Breast epithelium (tissue), 4 donors: Measurements from ENCODE around the gene MORN1. TPM values are rescaled to one million over a fixed set of nuclear protein-coding genes. Genes with fewer than 3 reads are reported as not detected.

ENCODE experiments used
- DNase-seq, 2 donors: peaks; one replicate each; pipeline ENCODE4 v3.0.0-alpha.2; 2019; ENCODE audit warnings: low spot score in 2 of 2
- H3K27ac ChIP-seq, 2 donors: fragments of 200-600 bp; sonication (generic) in 1 of 2; one replicate each; pipeline ENCODE4 v1.5.1; 2016 to 2019; ENCODE audit warnings: mild to moderate bottlenecking in 1 of 2
- H3K27me3 ChIP-seq, 2 donors: fragments of 200-600 bp; sonication (generic) in 1 of 2; one replicate each; pipeline versions ENCODE4 v1.5.1 to v1.6.0; 2017 to 2019; ENCODE audit warnings: control low read depth in 1 of 2, mild to moderate bottlenecking in 1 of 2
- H3K36me3 ChIP-seq: fragments of 200-600 bp; one replicate; pipeline ENCODE4 v1.5.1; 2019
- H3K4me1 ChIP-seq, 2 donors: fragments of 200-600 bp; sonication (generic); one replicate each; pipeline ENCODE4 v1.5.1; 2016 to 2019; ENCODE audit warnings: control low read depth in 1 of 2
- H3K4me3 ChIP-seq, 3 donors: fragments of 200-600 bp; sonication (generic); 1 replicate in 2 of 3; 2 replicates in 1 of 3; pipeline ENCODE4 v1.5.1; 2016 to 2019; ENCODE audit warnings: mild to moderate bottlenecking in 3 of 3, moderate library complexity in 2 of 3
- H3K9me3 ChIP-seq, 2 donors: fragments of 200-600 bp; sonication (generic) in 1 of 2; one replicate each; pipeline ENCODE4 v1.5.1; 2016 to 2019; ENCODE audit warnings: control low read depth in 1 of 2
- CTCF ChIP-seq, 3 donors: fragments of 450-650 bp; IDR thresholded peaks; one replicate each; pipeline ENCODE4 v1.5.1; 2016 to 2017; ENCODE audit warnings: antibody characterized with exemption in 3 of 3, mild to moderate bottlenecking in 3 of 3, moderate library complexity in 3 of 3
- POLR2A ChIP-seq: fragments of 450-650 bp; IDR thresholded peaks from one replicate; pipeline ENCODE4 v1.6.1; 2016; ENCODE audit warnings: antibody characterized with exemption, mild to moderate bottlenecking, moderate library complexity
- POLR2AphosphoS5 ChIP-seq, 3 donors: sonication (generic); formaldehyde crosslinking; IDR thresholded peaks; one replicate each; pipeline ENCODE4 v1.6.1; 2017; ENCODE audit warnings: antibody characterized with exemption in 3 of 3
- intact Hi-C: fragments of 100-400 bp; cut with DNase I; formaldehyde crosslinking; loops from one replicate; pipeline ENCODE4 v1.15.1; 2023; ENCODE audit warnings: low total_unique reads
- total RNA-seq, 3 donors: library from RNA; depleted of rRNA; stranded (reverse); fragments of >200 nt; gene quantifications; one replicate each; pipeline ENCODE4 v1.1.0, GENCODE V29; 2016

The MORN1 gene
- total RNA-seq, 3 donors from 2014 or later = 4.0 to 18.1 (median 17.7) TPM

DNA sequence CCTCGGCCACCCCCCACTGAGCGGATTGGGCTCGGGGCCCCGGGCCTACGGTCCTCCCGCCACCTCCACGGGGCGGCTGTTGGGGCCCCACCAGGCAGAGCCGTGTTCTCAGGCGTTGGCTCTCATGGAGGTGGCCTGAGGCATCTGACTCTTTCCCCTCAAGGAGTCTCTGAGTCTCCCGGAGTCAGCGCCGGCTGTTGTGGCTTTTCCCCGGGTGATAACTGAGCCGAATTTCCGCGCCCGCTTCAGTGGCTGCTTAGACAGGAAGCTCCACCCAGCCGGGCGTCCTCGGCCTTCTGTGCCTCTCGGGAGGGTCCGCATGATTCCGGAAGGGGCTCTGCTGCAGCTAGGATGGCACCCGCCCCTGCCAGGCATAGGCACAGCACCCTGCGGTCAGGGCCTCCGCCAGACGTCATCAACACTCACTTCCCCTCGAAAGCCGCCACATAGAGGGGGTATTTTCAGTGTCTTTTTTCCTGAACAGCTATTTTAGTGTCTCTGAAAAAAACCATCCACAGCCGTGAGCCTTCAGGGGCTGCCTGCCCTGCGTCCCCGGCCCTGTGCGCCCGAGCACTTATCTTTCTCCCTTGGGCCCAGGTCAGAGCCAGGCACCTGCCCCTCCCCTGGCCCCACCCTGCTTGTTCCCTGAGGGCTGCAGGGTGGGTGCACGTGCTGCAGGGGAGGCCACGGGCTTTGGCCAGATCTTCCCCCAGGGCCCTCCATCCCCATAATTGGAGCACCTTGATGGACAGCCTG, 90.3 kb downstream of the MORN1 start:
- H3K27me3 ChIP-seq = no peaks in the 10 kb centered on the region
- peak overlapping the region; percentile 20 to 51 (median 26) for H3K4me3 ChIP-seq
- H3K4me1 ChIP-seq = peaks cover 8 to 17% of the 10 kb centered on the region in 2 donors

DNA sequence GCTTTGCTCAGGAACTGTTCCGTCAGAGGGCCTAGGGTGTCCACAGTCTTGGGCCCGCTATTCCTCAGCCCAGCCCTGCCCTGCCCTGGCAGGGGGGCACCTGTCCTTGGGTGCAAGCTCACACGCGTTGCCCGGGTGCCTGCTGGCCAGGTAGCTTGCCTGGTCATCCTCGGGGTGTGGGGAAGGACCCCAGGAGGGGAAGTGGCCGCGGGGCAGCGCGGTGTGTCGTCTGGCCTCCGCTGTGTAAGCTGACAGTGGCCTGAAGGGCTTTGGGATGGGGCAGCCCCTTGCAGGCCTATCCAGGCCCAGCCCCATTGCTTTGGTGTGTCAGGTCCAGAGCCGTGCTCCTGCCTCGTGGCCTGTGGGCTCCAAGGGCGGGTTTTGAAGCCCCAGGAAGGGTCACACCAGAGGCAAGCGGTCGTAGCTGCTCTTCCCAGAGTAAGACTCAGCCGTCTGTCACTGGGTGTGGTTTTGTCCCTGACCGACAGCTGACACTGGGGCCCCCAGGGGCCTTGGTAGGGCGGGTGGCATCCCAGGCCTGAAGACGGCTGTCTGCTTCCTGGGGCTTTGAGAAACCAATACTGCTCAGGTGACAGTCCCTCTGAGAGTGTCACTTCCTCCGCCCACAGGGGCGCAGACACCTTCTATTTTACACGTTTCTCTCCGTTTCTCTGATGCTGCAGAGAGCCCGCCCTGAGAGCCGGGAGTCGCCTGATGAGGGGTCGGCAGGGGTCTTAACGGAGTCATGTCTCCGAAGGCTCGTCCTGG, 91.2 kb downstream of the MORN1 start:
- intact Hi-C loops = no loop called here
- Histone ChIP-seq H3K4me1 (peaks cover 8 to 17% of the 10 kb centered on the region in 2 donors), H3K4me3 (peak overlapping the region; percentile 20 to 51 (median 26)), H3K36me3 (no peaks in the 10 kb centered on the region), H3K27ac (peak overlapping the region; percentile 61 to 86), H3K9me3 (no peaks in the 10 kb centered on the region), H3K27me3 (no peaks in the 10 kb centered on the region)
- TF ChIP-seq POLR2AphosphoS5 (IDR thresholded peaks at IDR 0.05) (no peak), POLR2A (no peak), CTCF (IDR thresholded peaks at IDR 0.05) (no peak)
- DNase-seq = no peak

More for the DNA sequence above, 90.3 kb downstream of the MORN1 start:
- DNase-seq = peak in 1 of 2 donors; percentile 74
- TF ChIP-seq POLR2A (no peak), POLR2AphosphoS5 (IDR thresholded peaks at IDR 0.05) (peak in 1 of 3 donors; percentile 39), CTCF (IDR thresholded peaks at IDR 0.05) (no peak)
- no peaks in the 10 kb centered on the region for H3K9me3 ChIP-seq
- no peaks in the 10 kb centered on the region for H3K36me3 ChIP-seq
- intact Hi-C loops = no loop called here
- H3K27ac ChIP-seq = peak overlapping the region; percentile 61 to 86

GRCh38 chr1:2299131-2299627, 92.2 kb downstream of the MORN1 start:
- peak overlapping the region; percentile 61 to 86 for H3K27ac ChIP-seq
- H3K4me3 ChIP-seq = peak overlapping the region in 1 of 3 donors; percentile 51
- H3K36me3 ChIP-seq = no peaks in the 10 kb centered on the region
- DNase-seq = no peak
- no peaks in the 10 kb centered on the region for H3K27me3 ChIP-seq
- H3K4me1 ChIP-seq = peaks cover 8 to 17% of the 10 kb centered on the region in 2 donors
- H3K9me3 ChIP-seq = no peaks in the 10 kb centered on the region
- TF ChIP-seq POLR2A (no peak), POLR2AphosphoS5 (IDR thresholded peaks at IDR 0.05) (no peak)
- intact Hi-C loops = no loop called here

- no peaks in the 10 kb centered on the region for H3K27me3 ChIP-seq
- intact Hi-C loops = no loop called here
- peak overlapping the region in 1 of 3 donors; percentile 51 for H3K4me3 ChIP-seq
- no peaks in the 10 kb centered on the region for H3K9me3 ChIP-seq
- H3K4me1 ChIP-seq = peaks cover 10 to 17% of the 10 kb centered on the region in 2 donors
- DNase-seq = no peak
- H3K27ac ChIP-seq = peak overlapping the region; percentile 61 to 86
- TF ChIP-seq POLR2AphosphoS5 (IDR thresholded peaks at IDR 0.05) (no peak), POLR2A (no peak), CTCF (IDR thresholded peaks at IDR 0.05) (no peak)
- no peaks in the 10 kb centered on the region for H3K36me3 ChIP-seq
These were observed 92.7 kb downstream of the MORN1 start for GRCh38 chr1:2298685-2299084.

- no peaks in the 10 kb centered on the region for H3K36me3 ChIP-seq
- intact Hi-C loops = loop anchor here (1.0 kb wide), 1 partner anchor 25 kb away; no protein-coding TSS in a partner anchor
- TF ChIP-seq POLR2A = no peak
- TF ChIP-seq CTCF (IDR thresholded peaks at IDR 0.05) = no peak
- H3K4me3 ChIP-seq = no peak overlapping the region
- H3K27me3 ChIP-seq = no peaks in the 10 kb centered on the region
- H3K4me1 ChIP-seq = peaks cover 14 to 19% of the 10 kb centered on the region in 2 donors
- no peak for DNase-seq
- H3K27ac ChIP-seq = peak overlapping the region in 1 of 2 donors; percentile 63
- H3K9me3 ChIP-seq = no peaks in the 10 kb centered on the region
These were observed 93.9 kb downstream of the MORN1 start for GRCh38 chr1:2297246-2298011.
